GM18498 (cell line): ENCODE results near the gene PTCHD1.

Source experiments
- ATAC-seq: cut with Tn5 transposase; IDR thresholded peaks from one replicate; pipeline ENCODE4 v1.9.1; 2021; ENCODE audit warnings: mild to moderate bottlenecking, moderate library complexity; ENCODE audit not compliant: unreplicated experiment

The PTCHD1 gene

DNA sequence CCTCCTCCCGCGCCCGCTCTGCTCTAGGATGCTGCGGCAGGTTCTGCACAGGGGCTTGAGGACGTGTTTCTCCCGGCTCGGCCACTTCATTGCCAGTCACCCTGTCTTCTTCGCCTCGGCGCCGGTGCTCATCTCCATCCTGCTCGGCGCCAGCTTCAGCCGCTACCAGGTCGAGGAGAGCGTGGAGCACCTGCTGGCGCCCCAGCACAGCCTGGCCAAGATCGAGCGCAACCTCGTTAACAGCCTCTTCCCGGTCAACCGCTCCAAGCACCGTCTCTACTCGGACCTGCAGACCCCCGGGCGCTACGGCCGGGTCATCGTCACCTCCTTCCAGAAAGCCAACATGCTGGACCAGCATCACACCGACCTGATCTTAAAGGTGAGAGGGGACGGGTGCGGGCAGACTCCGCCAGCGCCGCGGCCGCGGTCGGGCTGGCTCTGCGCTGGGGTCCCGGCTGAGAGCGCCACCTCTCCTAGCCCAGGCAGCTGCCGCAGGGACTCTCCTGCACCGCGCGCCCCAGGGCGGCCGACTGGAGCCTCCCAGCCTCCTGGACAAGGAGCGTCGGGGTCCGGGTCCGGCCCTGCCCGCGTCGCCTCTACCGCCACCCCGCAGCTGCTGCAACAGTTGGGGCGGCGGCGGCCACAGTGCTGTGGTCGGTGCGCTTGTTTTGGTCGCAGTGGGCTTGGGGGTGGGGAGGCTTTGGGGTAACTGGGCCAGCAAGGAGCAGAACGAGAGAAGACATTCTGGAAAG lies at the start of gene PTCHD1:
TSS of gene PTCHD1 (plus strand) at position 2 of the 752 bp plus-strand sequence. CDS start at position 29, 27 bp downstream.
- ATAC-seq = no peak

GRCh38 chrX:23286731-23287130 lies 47.9 kb upstream of the PTCHD1 start:
- ATAC-seq = no peak

- no peak for ATAC-seq
Observed at GRCh38 chrX:23287191-23287725, 47.4 kb upstream of the PTCHD1 start.

DNA sequence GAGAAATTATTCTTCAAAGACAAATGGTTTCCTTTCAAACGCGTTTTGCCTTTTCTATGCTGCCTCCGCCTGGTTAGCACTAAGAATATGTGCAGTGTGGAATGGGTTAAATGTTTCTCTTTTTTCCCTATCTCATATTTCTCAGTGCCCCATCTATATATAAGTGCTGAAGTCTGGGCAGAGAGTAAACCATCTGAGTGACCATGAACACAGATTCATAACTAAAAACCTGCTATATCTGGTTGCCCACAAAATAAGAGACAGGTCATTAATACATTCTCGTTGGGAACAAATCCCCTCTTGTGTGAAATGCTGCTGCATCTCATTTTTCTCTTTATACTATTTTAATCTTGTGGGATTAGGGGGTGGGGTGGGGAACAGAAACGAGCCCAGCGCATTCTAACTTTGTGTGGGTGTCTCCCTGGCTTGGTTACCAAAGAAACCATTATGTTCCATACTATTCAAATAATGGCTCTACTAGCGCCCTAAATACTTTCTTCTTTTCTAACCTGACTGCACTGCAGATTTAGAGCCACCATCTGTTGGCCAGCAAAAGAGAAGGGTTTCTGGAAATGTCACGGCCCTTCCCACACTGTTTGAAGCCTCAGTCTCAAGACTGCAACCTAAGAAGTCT lies 42.2 kb upstream of the PTCHD1 start:
- ATAC-seq = no peak

DNA sequence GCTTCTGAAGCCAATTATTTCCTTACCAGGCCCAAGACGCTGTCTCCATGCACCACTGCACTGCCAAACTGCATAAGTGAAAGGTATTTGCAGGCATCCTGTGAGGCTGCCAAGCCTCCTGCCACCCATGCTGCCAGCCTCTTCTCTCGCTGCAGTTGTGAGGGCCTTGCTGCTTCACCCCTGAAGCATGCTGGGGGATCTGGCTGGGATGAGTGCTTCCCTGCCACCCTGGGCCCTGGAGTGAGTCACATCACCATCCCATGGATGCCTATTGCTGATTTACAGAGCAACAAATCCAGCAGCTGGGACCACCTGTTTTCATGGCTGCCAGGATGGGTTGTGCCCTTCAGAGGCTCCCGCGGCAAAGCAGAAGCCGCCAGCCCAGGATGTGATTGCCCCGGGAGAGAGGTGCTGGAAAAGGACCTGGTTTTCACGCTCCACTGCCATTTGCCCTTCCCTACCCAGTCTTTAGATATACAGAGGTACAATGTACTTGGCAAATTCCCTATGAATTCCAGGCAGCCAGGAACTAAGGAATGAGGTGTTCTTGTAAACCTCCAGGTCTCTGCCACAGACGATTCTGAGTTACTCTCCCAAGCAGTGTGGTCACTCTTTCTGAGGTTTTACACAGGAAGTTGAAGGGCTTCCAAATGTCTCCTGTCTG lies 41.5 kb upstream of the PTCHD1 start:
- ATAC-seq = no peak

- no peak for ATAC-seq
Observed at GRCh38 chrX:23304881-23305280, 29.8 kb upstream of the PTCHD1 start.

DNA sequence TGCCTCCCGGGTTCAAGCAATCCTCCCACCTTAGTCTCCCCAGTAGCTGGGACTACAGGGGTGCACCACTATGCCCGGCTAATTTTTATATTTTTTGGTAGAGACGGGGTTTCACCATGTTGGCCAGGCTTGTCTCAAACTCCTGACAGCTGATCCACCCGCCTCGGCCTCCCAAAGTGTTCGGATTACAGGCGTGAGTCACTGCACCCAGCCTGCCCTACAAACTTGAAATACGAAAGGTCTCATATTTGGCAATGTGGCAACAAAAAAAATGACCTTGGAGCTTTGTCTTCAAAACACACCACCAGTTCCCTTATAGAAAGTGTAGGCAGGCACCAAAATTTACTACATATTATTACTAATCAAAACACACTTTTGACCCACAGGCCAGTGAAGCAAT lies 22.9 kb upstream of the PTCHD1 start:
- no peak for ATAC-seq

GRCh38 chrX:23312136-23312535 lies 22.5 kb upstream of the PTCHD1 start:
- ATAC-seq = no peak

GRCh38 chrX:23317799-23318724 lies 16.6 kb upstream of the PTCHD1 start:
- peak; percentile 65 for ATAC-seq

DNA sequence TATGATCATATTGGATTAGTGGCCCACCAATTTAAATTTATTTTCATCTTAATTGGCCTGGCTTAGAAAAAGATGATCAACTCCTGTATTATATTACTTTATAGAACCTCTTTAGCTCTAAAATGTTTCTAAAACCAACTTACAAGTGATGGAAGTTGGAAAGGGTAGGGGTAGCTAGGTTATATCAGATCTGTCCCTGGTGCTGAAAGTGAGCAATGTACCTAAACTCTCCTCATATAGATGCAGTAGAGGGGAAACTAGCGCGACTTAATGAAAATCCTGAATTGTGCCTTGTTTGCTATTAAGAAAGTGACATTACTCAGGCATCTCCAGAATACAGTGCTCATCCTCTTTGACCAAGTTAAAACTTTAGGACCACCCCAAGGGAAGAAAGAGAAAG lies 7.5 kb upstream of the PTCHD1 start:
- ATAC-seq = no peak

GRCh38 chrX:23331701-23332100 lies 2.9 kb upstream of the PTCHD1 start:
- no peak for ATAC-seq

- no peak for ATAC-seq
Observed at GRCh38 chrX:23332101-23332887, 2.4 kb upstream of the PTCHD1 start.

DNA sequence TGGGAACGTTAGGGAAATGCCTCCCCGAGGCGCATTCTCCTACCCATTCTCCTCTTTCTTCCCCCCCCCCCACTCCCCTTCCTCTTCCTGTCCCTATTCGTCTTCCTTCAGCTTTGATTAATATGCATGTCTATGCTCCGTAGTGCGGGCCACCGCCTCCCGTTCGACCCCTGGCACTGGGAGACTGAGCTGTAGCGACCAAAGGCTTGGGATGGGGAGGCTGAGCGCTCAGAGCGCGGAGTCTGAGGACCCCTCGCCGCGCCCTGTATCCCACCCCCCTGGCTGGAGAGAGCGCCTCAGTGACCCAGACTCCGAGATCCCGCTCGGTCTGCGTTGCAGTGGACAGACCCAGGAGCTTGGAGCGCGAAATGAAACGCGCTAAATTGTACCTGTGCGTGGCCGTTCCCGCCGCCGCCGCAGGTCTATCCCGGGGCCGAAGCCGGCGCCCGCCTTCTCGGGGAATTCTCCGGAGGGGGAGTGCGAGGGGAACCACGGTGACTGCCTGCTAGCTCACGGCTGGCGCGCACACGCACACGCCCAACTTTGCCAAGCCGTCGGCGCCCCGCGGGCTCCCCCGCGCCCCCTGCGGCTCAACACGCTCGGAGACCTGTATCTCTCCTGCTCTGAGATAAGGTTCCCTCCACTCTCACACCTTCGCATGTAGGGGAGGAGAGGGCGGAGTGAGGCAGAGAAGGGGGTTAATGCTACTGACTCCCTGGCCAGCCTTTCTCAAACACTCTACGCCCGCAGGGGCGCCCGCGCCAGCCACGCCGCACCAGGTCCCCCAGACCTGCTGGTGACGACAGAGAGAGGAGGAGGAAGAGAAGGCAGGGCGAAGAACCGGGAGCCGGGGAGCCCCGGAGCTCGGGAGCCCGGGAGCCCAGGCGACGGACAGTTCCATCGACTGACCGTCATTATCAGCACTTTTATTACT lies 1.5 kb upstream of the PTCHD1 start:
- ATAC-seq = no peak

DNA sequence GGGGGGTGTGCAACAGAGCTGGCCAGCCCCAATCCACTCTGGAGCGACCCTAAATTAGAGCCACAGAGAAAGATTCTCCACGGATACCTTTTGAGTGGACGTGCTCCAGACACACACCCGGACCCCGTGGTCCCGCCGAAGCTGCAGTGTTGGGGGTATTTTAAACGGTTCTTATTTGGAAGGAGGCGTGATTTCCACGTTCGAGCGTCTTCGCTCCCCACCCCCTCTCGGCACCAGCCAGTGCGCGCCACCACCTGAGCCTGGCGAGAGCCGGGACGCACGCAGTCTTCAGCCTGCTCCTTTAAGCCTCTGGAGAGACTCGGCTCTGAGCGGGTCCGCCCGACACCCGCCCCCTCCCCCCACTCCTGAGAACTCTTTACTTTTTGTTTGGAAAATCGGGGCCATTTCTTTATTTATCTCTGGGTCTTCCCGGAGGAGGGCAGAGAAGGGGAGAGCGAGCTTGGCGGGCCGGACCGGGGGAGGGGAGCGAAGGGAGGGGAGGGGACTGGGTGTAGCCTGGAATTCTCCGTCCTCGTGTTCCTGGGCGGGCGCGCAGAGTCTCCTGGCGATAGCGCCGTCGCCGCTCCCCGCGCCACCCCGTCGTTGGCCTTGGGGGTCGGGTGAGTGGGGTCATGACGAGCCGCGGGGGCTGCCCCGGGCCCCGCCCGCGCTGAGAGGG lies 668 bp upstream of the PTCHD1 start:
- no peak for ATAC-seq

GRCh38 chrX:23334521-23334847 lies 165 bp upstream of the PTCHD1 start:
- ATAC-seq = no peak

GRCh38 chrX:23338334-23338733 lies 3.7 kb downstream of the PTCHD1 start:
- ATAC-seq = no peak

GRCh38 chrX:23341452-23341851 lies 6.8 kb downstream of the PTCHD1 start:
- ATAC-seq = no peak

GRCh38 chrX:23344238-23344903 lies 9.7 kb downstream of the PTCHD1 start:
- ATAC-seq = no peak
